GM19025 (cell line): Measurements from ENCODE around the gene HIF3A.
"Not testable (repeated sequence)": the region's sequence is repeated elsewhere in the genome, so short reads cannot be mapped to it uniquely, and the experiment has no call there.

Experiments used
- ATAC-seq: cut with Tn5 transposase; IDR thresholded peaks from one replicate; pipeline ENCODE4 v1.9.1; 2021; ENCODE audit warnings: mild to moderate bottlenecking, low read depth, moderate library complexity; ENCODE audit not compliant: unreplicated experiment

The HIF3A gene

DNA sequence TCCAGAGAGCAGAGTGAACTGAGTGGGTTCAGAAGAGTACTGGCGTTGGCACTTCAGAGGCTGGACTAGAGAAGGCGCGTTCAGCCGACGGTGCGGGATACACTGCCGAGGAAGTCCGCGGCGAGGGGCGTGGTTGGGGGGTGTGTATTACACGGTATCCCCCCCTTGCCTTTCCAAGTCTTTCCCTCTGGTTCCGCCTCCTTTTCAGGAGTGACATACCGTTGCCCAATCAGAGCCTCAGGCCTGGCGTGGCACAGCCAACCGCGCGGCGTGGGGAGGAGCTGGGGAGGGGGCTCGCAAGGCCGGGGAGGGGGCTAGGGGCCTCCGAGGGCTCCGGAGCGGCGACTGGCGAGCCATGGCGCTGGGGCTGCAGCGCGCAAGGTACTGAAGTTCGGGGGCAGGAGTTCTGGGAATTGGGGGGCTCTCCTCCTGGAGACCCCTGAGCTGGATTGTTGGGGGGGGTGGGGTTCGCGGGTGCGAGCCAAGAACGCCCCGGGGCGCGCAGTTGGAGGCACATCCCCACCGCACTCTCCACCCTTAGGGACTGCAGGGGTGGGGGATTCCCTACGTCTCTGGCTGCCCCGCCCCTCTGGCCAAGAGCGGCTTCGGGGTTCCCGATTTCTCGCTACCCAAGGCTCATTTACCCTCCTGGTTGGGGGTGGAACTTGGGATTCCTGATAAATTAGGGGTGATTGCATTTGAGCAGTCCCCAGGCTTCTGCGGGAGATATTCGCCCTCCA lies at the start of gene HIF3A:
Gene HIF3A, plus strand, starts transcription at position 321 of the 740 bp plus-strand sequence. Its CDS starts 35 bp downstream, at position 356.
- ATAC-seq, result no peak

DNA sequence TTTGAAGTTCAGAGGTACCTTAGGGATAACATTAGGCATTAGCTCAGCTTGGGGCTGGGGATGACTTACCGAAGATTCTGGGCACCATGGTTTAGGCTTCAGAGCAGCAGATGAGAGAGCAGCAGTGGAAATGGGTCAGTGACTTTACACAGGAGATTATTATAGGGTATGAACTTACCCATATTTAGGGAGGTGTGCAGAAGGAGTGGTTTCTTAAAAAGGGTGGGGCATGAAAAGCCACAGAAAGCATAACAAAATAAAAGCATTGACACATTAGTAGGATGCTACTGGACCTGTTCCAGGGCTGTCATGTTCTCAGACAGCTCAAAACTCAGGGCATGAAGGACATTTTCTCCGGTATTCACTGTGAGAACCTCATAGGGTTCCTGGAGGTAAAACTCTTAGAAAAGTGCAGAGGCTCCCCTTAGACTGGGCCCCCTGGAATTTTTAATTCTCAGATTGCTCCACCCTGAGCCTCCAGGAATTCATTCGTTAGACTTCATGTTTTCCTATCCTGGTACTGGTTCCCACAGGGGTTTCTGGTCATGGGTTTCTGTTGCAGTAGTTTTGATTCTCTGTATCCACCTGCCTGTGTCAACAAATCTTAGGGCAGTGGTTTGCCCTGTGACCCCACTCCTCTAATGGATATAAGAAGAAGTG lies 46.6 kb upstream of the HIF3A start:
- ATAC-seq, result no peak

DNA sequence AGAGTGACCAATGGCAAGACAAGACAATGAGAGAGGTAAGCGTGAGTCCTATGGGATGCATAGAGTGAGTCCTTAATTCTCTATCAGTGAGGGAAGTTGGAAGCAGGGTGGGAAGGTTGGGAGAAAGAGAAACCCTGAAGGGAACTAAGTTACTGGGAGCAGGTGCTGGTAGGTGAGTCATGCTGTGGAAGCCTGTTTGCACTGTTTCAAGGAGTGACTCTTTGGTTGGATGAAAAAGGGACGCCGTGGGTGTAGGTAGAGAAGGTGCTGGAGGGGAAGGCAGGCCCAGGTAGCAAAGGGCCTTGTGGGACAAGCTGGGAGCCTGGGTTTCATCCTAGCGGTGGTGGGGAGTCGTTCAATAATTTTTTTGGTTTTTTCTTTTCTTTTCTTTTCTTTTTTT lies 45.4 kb upstream of the HIF3A start:
- ATAC-seq, result no peak

DNA sequence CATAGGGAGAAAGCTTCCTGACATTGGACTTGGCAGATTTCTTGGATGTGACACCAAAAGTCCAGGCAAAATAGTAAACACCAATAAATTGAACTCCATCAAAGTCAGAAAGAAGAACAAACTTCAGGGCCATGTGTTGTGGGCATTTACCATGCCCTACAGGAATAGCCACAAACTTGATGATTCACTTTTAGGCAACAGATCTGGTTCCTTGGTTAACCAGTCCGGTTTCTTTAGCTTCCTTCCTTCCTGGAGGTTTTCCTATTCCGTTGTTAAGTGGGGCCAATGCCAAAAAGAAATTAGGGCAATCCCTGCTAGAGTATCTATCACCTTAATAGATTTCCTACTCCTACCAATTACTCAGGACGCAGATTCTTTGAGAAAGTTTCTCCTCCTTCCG lies 42.1 kb upstream of the HIF3A start:
- no peak for ATAC-seq

DNA sequence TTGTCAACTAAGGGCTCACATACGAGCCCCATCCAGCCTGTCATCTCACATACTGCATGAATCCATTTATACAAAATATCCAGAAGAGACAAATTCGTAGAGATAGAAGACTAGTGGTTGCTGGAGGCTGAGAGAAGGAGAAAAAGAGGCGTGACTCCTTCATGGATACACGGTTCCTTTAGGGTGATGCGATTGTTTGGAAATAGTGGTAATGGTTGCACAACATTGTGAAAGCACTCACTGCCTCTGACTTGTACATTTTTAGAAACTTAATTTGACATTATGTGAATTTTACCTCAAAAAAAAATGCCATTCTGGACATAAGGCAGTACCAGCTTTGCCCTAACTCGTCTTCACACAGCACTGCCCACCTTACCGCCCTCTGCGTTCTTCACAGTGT lies 40.0 kb upstream of the HIF3A start:
- ATAC-seq, result no peak

DNA sequence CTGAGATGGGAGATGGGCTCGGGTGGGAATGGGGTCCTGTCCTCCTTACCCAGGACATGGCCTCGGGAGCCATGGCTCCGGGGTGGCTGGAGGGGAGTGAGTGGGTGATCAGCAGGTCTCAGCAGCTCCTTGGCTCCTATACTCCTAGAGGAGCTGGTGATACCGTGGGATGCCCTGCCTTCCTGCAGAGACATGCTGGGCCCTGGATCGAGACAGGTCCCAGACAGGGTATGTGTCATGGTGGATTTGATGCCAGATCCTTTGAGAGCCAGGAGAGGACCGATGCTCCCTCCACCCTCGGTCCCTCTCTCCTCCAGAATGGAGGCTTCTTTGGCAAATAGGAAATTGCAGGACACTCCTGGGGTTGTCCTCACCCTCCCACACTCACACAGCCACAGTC lies 35.3 kb upstream of the HIF3A start:
- ATAC-seq, result not testable (repeated sequence)

DNA sequence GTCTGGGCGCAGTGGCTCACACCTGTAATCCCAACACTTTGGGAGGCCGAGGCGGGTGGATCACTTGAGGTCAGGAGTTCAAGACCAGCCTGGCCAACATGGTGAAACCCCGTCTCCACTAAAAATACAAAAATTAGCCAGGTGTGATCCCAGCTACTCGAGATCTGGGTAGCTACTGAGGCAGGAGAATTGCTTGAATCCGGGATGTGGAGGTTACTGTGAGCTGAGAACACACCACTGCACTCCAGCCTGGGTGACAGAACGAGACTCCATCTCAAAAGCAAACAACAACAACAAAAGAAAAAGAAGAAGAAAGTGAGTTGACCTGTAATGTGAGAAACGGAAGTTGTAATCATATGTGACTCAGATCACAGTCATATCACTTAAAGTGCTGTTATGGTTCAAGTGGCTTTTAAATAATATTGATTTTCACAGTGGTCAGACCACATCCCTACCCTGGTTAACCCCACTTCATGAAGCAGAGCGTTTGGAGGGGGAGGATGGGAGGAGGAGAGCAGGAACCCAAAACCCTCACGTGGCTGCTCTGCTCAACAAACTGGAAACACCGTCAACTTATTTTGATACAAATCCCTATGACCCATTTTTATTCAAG lies 34.1 kb upstream of the HIF3A start:
- ATAC-seq, result not testable (repeated sequence)

DNA sequence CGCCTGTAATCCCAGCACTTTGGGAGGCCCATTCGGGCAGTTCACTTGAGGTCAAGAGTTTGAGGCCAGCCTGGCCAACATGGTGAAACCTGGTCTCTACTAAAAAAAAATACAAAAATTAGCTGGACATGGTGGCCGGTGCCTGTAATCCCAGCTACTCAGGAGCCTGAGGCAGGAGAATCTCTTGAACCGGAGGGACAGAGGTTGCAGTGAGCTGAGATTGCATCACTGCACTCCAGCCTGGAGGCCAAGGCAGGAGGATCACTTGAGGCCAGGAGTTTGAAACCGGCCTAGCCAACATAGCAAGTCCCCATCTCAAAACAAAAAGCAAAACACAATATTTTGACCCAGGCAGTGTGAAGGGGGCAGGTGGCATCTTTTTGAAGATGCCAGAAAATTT lies 32.0 kb upstream of the HIF3A start:
- ATAC-seq, result not testable (repeated sequence)

DNA sequence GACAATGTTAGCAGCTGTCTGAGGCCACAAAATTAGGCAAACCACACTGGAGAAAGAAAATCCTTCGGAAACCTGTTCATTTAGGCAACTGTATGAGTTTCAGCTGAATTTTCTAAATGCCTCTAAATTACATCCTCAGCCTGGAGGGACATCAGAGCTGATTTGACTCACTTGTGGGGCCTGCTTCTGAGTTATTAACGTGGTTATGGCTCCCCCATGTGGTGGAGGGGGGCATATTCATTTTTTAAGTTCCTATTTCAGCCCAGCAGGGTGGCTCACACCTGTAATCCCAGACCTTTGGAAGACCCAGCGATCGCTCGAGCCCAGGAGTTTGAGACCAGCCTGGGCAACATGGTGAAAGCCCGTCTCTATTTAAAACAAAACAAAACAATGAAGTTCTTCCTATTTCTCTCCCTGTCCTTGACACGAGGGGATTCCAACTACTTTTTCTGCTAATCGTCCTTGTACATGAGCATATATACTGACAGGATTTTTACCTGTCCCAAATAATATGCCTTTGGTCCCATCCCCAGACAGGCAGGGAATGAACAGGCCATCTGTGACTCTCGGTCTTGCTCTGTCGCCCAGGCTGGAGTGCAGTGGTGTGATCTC lies 31.5 kb upstream of the HIF3A start:
- ATAC-seq, result no peak

DNA sequence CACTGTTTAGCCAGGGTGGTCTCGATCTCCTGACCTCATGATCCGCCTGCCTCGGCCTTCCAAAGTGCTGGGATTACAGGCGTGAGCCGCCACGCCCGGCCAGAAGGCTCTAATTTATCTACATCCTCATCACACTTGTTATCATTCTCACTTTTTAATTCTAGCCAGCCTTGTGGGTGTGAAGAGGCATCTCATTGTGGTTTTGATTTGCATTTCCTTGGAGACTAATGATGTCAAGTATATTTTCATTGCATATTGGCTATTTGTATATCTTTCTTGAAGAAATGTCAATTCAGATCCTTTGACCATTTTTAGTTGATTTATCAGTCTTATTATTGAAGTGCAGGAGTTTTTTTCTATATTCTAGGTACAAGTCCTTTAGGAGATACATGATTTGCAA lies 27.7 kb upstream of the HIF3A start:
- ATAC-seq, result no peak

DNA sequence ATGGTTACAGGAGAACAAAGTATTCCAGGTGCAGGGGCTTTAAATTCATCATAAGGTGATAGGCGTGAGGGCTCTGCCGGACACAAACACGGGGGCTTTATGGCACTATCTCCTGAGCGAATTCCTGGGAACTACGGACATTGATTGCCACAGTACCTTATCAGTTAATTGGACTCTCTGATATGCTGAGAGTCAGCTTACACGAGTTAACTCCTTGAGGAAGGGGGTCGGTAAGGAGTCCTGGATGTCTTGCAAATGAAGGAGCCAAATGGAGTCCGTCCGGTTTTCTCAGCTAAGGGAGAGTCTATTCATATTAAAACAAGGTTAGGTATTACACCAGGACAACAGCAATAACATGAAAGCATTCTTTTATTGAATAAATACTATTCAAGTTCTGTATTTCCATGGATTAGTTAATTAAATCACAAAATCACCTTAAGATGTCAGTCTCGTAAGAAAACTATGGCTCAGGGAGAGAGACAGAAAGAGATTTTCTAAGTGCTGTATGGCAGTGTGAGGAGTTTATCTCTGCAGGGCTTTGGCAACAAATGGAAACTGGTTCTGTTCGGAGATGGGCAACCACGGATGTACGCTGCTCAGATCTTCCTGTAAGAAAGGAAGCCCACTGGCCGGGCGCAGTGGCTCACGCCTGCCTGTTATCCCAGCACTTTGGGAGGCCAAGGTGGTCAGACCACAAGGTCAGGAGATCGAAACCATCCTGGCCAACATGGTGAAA lies 26.2 kb upstream of the HIF3A start:
- no peak for ATAC-seq

DNA sequence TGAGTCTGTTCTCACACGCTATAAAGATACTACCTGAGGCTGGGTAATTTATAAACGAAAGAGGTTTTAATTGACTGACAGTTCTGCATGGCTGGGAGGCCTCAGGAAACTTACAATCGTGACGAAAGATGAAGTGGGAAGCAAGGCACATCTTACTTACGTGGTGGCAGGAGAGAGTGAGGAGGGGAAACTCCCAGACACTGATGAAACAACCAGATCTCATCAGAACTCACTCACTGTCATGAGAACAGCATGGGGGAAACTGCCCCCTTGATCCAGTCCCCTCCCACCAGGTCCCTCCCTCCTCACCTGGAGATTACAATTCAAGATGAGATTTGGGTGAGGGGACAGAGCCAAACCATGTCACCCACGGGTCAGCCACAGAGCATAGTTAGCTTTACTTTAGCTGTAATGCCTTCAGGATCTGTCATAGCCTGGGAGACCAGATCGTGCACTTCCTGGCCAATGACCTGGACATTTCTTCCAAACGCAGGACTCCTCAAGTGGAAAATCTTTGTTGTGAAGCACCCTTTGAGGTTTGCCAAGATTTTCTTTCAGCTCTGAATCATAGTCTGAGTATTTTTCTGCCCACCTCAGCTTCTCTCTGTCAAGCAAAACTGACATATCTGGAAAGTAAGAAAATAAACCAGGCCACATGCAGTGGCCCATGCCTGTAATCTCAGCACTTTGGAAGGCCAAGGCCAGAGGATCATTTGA lies 25.2 kb upstream of the HIF3A start:
- ATAC-seq, result no peak

DNA sequence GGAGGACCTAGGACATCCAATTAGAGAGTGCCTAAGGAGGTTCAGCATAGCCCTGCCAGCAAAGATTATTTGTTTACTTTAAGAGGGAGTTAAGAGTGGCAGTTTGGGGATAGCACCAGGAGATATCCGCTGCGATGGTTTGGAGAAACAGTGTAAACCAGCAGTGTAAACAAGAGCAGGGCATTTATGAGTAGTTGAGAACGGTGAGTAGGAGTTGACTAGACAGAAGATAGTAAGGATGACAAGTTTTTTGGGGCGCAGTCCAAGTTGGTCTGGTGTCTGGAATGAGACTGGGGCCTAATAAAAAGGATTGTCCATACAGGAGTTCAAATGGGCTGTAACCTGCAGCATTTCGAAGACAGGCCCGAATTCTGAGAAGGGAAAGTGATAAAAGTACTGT lies 22.9 kb upstream of the HIF3A start:
- ATAC-seq, result not testable (repeated sequence)

DNA sequence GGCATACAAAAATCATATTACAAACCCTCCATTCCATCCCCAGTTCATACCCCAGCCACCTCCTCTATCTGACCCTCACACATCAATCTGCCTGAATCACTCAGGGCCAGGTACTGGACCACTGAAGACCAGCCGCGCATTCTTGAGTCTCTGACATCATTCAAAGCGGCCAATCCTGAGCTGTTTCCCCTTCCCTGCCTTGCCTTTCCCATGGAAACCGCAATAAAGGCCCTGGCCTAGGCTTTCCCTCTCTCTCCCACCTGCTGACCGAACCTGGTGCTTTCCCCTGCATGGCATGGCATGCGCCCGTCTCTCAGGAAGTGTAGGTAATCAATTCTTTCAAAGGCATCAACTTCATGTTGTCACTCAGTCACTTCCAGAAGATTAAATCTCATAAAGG lies 17.7 kb upstream of the HIF3A start:
- no peak for ATAC-seq

DNA sequence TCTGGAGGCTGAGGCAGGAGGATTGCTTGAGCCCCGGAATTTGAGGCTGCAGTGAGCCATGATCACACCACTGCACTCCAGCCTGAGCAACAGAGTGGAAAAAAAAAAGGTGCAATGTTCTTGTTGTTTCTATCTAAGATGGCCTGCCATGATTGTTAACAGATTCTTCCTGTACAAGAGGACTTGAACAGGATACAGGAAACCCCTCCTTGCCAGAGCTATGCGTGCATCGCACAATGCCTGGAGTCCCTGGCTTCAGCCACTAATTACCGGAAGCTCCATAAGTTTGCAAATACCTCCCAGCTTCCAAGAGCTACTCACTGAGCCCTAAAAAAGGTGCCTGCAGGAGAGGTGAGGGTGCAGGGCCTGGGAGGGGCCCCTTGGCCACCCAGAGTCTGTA lies 13.1 kb upstream of the HIF3A start:
- no peak for ATAC-seq

DNA sequence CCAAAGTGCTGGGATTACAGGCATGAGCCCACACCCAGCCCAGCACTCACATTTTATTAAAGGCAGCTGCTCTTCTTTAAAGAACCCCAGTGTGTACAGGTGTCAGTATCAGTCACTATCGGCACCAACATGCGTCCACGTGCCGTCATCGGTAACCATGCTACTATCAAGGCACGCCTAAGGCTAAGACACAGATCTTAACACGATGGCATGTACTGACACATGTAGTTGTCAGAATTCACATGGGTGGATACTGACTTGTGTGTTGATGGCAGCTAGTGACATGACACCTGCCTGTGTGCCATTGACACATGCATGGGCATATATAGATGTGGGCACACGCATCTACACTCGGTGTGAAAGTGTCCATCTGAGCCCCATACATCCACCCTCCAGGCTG lies 12.2 kb upstream of the HIF3A start:
- ATAC-seq, result no peak

DNA sequence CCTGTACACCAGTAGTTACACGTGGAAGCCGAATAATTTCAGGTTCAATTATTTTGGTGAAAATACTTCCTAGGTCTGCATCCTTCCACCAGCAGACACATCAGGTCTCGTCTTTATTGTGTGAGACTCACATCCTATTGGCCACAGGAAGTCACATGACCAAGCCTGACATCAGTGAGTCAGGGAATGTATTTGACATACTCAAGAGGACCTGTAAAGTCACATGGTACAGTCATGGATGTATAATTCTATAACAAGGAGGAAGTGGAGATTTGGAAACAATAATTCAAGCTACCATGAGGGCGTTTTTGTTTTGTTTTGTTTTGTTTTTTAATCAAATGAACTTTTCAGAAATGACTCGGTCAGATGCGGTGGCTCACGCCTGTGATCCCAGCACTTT lies 9.3 kb upstream of the HIF3A start:
- ATAC-seq, result no peak

DNA sequence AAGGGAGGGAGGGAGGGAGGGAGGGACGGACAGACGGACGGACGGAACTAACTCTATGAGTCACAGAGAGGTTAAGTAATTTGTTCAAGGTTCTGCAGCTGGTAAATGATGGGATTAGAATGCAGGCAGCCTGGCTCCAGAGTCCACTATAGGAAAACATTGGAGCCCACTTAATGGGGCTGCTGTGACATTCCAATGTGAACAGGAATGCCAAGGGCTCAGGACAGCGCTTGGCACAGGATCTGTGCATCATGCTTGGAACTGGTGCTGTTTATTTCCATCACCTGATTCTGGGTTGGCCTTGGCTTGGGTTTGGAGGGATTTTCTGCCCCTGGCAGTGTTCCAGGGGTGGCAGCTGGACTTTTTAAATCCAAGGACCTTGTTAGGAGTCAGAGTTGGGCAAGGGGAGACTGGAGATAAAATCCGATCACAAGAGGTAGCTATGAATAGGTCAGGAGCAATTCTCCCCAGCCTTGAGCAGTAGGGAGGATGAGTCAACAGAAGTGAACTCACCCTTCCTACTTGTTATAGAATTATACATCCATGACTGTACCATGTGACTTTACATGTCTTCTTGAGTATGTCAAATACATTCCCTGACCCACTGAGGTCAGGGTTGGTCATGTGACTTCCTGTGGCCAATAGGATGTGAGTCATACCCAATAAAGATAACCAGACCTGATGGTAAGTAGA lies 7.8 kb upstream of the HIF3A start:
- no peak for ATAC-seq
